ENCODE data around the gene USP43.
A peak's percentile ranks its signal among the peaks of the same experiment; 100 is the strongest.
"Not testable (repeated sequence)": the region's sequence is repeated elsewhere in the genome, so short reads cannot be mapped to it uniquely, and the experiment has no call there.

USP43 gene

DNA sequence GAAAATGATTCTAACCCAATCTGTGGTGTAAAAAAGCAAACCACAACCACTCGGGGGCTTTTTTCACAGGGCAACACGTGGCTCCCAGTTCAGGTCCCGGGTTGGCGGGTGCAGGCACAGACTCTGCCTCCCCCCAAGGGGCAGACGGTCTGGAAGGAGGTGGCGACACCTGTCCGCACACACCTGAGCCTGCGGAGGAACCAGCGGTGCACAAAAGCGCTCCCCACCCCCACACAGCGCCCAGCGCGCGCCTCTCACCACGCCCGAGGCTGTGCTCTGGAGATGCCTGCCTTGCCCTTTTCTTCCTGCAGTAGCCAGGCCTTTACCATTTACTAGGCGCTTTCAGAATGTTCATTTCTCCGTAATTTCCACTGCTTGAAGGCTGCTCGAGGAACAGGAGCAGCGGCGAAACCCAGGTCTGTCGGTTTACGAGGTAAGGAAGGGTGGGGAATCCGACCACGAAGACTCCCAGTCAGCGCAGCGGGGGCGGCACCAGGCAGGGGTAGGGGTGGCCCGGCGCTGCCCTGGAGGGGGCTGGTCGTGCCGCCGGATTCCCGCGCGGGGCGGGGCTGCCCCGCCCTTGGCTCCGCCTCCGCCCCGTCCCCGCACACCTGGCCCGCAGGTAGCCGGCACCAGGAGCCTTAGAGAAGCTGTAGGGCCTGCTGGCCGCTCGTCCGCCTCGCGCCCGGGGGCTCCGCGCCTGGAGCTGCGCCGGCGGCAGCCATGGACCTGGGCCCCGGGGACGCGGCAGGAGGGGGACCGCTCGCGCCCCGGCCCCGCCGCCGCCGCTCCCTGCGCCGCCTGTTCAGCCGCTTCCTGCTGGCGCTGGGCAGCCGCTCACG is at the start of gene USP43:
USP43 (plus strand) TSS at position 608 of the 842 bp plus-strand sequence; CDS start at position 724, 116 bp downstream.
- no peaks in the 10 kb centered on the region for H3K36me3 ChIP-seq (ENCODE audit: insufficient read depth, low read length)
- no peaks in the 10 kb centered on the region for H3K9me3 ChIP-seq (ENCODE audit: insufficient read depth, low read length, severe bottlenecking)
- peak within 1 kb of the TSS; percentile 75 for H3K4me2 ChIP-seq (ENCODE audit: insufficient read depth, low read length)
- peak; percentile 70 for ATAC-seq (ENCODE audit: insufficient read depth, low read depth)
- peak within 1 kb of the TSS in 1 of 2 experiments; percentile 56; a peak in 2 of 4 replicates for H3K4me3 ChIP-seq (ENCODE audit: low read depth in 1 of 2, low read length in 2 of 2)
- peak within 1 kb of the TSS; percentile 51; the same call in 1 of the 2 replicates for H3K27ac ChIP-seq (ENCODE audit: low read length)
- no peaks in the 10 kb centered on the region for H3K79me2 ChIP-seq (ENCODE audit: insufficient read depth, low read length)
- H3K27me3 ChIP-seq (ENCODE audit: insufficient read depth, low read length, poor library complexity): peaks cover 14% of the 10 kb centered on the region
- DNase-seq: peak; percentile 16
- peak within 1 kb of the TSS; percentile 45 for H3K9ac ChIP-seq (ENCODE audit: low read depth, low read length)
- no peak for TF ChIP-seq EZH2 (IDR thresholded peaks at IDR 0.05; ENCODE audit: borderline replicate concordance, low read depth, low read length, severe bottlenecking)
- no peak for TF ChIP-seq CTCF (IDR thresholded peaks at IDR 0.05; ENCODE audit: borderline replicate concordance, extremely low read depth, low read length, poor library complexity, severe bottlenecking)
- H2AFZ ChIP-seq (ENCODE audit: low read depth, low read length): peak within 1 kb of the TSS; percentile 75
- peaks cover 10% of the 10 kb centered on the region for H3K4me1 ChIP-seq (ENCODE audit: insufficient read depth, low read length)
- H4K20me1 ChIP-seq (ENCODE audit: insufficient read depth, low read length): no peaks in the 10 kb centered on the region

DNA sequence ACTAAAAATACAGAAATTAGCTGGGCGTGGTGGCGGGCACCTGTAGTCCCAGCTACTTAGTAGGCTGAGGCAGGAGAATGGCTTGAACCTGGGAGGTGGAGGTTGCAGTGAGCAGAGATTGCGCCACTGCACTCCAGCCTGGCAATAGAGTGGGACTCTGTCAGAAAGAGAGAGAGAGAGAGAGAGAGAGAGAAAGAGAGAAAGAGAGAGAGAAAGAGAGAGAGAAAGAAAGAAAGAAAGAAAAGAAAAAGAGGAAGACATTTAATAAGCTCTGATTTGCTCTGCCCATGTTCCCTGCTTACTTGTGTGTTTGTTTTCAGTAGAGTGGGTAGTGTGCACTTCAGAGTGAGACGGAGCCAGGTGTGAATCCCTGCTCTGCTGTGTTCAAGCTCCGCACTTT is 47.7 kb upstream of the USP43 start:
- not testable (repeated sequence) for H3K36me3 ChIP-seq (ENCODE audit: insufficient read depth, low read length); H4K20me1 ChIP-seq (ENCODE audit: insufficient read depth, low read length); H3K79me2 ChIP-seq (ENCODE audit: insufficient read depth, low read length); H2AFZ ChIP-seq (ENCODE audit: low read depth, low read length); H3K27me3 ChIP-seq (ENCODE audit: insufficient read depth, low read length, poor library complexity); H3K4me3 ChIP-seq (ENCODE audit: low read depth in 1 of 2, low read length in 2 of 2); ATAC-seq (ENCODE audit: insufficient read depth, low read depth); H3K9me3 ChIP-seq (ENCODE audit: insufficient read depth, low read length, severe bottlenecking); H3K27ac ChIP-seq (ENCODE audit: low read length); H3K4me2 ChIP-seq (ENCODE audit: insufficient read depth, low read length); H3K4me1 ChIP-seq (ENCODE audit: insufficient read depth, low read length); H3K9ac ChIP-seq (ENCODE audit: low read depth, low read length); DNase-seq

GRCh38 chr17:9598661-9599060 is 46.7 kb upstream of the USP43 start:
- ATAC-seq (ENCODE audit: insufficient read depth, low read depth) (no peak), DNase-seq (no peak)
- Histone ChIP-seq H4K20me1 (ENCODE audit: insufficient read depth, low read length) (no peaks in the 10 kb centered on the region), H2AFZ (ENCODE audit: low read depth, low read length) (no peak overlapping the region), H3K9ac (ENCODE audit: low read depth, low read length) (no peak overlapping the region), H3K79me2 (ENCODE audit: insufficient read depth, low read length) (no peaks in the 10 kb centered on the region), H3K27ac (ENCODE audit: low read length) (no peak overlapping the region), H3K27me3 (ENCODE audit: insufficient read depth, low read length, poor library complexity) (no peaks in the 10 kb centered on the region), H3K36me3 (ENCODE audit: insufficient read depth, low read length) (no peaks in the 10 kb centered on the region), H3K4me2 (ENCODE audit: insufficient read depth, low read length) (no peak overlapping the region), H3K4me1 (ENCODE audit: insufficient read depth, low read length) (no peaks in the 10 kb centered on the region), H3K9me3 (ENCODE audit: insufficient read depth, low read length, severe bottlenecking) (no peaks in the 10 kb centered on the region), H3K4me3 (ENCODE audit: low read depth in 1 of 2, low read length in 2 of 2) (no peak overlapping the region)
- TF ChIP-seq EZH2 (IDR thresholded peaks at IDR 0.05; ENCODE audit: borderline replicate concordance, low read depth, low read length, severe bottlenecking) (no peak), CTCF (IDR thresholded peaks at IDR 0.05; ENCODE audit: borderline replicate concordance, extremely low read depth, low read length, poor library complexity, severe bottlenecking) (no peak)

GRCh38 chr17:9604583-9604982 is 40.7 kb upstream of the USP43 start:
- H3K27ac ChIP-seq (ENCODE audit: low read length); H2AFZ ChIP-seq (ENCODE audit: low read depth, low read length); H3K27me3 ChIP-seq (ENCODE audit: insufficient read depth, low read length, poor library complexity); H3K79me2 ChIP-seq (ENCODE audit: insufficient read depth, low read length); H3K36me3 ChIP-seq (ENCODE audit: insufficient read depth, low read length); DNase-seq; H3K4me2 ChIP-seq (ENCODE audit: insufficient read depth, low read length); H4K20me1 ChIP-seq (ENCODE audit: insufficient read depth, low read length); H3K4me1 ChIP-seq (ENCODE audit: insufficient read depth, low read length); H3K9ac ChIP-seq (ENCODE audit: low read depth, low read length); H3K9me3 ChIP-seq (ENCODE audit: insufficient read depth, low read length, severe bottlenecking); ATAC-seq (ENCODE audit: insufficient read depth, low read depth); H3K4me3 ChIP-seq (ENCODE audit: low read depth in 1 of 2, low read length in 2 of 2): not testable (repeated sequence)
